NCI-H1105 (cell line): ENCODE data around the gene NSF.
"Not testable (repeated sequence)": the region's sequence is repeated elsewhere in the genome, so short reads cannot be mapped to it uniquely, and the experiment has no call there.

Source experiments
- DNase-seq: peaks from one replicate; lab custom pipeline; 2025; lab: John Stamatoyannopoulos, UW

Gene NSF

GRCh38 chr17:46757588-46757987 lies 167.1 kb downstream of the NSF start:
- not testable (repeated sequence) for DNase-seq

- DNase-seq = no peak
Measured at GRCh38 chr17:46758614-46759013, 168.1 kb downstream of the NSF start.

- DNase-seq = no peak
Measured at GRCh38 chr17:46759141-46759540, 168.7 kb downstream of the NSF start.

GRCh38 chr17:46763416-46763815 lies 172.9 kb downstream of the NSF start:
- DNase-seq = no peak

- no peak for DNase-seq
Measured at GRCh38 chr17:46764000-46764708, 173.7 kb downstream of the NSF start.

- DNase-seq = peak; percentile 14
Measured at GRCh38 chr17:46764709-46765401, 174.4 kb downstream of the NSF start.

GRCh38 chr17:46765453-46765852 lies 175.0 kb downstream of the NSF start:
- DNase-seq = no peak

- no peak for DNase-seq
Measured at GRCh38 chr17:46766493-46767491, 176.3 kb downstream of the NSF start.

- no peak for DNase-seq
Measured at GRCh38 chr17:46768540-46768870, 178.0 kb downstream of the NSF start.

- DNase-seq = not testable (repeated sequence)
Measured at GRCh38 chr17:46768896-46769295, 178.4 kb downstream of the NSF start.

GRCh38 chr17:46769531-46770438 lies 179.3 kb downstream of the NSF start:
- no peak for DNase-seq

- DNase-seq = no peak
Measured at GRCh38 chr17:46770439-46770817, 180.0 kb downstream of the NSF start.

- DNase-seq = no peak
Measured at GRCh38 chr17:46770818-46771560, 180.5 kb downstream of the NSF start.

- no peak for DNase-seq
Measured at GRCh38 chr17:46771561-46772474, 181.3 kb downstream of the NSF start.

GRCh38 chr17:46772475-46773220 lies 182.2 kb downstream of the NSF start:
- DNase-seq = peak; percentile 61

GRCh38 chr17:46773221-46773605 lies 182.7 kb downstream of the NSF start:
- DNase-seq = no peak

GRCh38 chr17:46773676-46774075 lies 183.2 kb downstream of the NSF start:
- DNase-seq = no peak

- DNase-seq = no peak
Measured at GRCh38 chr17:46774108-46774737, 183.8 kb downstream of the NSF start.
